Measurements from ENCODE around the gene RPL3. TPM values are rescaled to one million over a fixed set of nuclear protein-coding genes. Genes with fewer than 3 reads are reported as not detected.

Gene RPL3
- total and polyA plus RNA-seq, 8 donors: 1,199 to 2,659 (median 1,706) TPM

DNA sequence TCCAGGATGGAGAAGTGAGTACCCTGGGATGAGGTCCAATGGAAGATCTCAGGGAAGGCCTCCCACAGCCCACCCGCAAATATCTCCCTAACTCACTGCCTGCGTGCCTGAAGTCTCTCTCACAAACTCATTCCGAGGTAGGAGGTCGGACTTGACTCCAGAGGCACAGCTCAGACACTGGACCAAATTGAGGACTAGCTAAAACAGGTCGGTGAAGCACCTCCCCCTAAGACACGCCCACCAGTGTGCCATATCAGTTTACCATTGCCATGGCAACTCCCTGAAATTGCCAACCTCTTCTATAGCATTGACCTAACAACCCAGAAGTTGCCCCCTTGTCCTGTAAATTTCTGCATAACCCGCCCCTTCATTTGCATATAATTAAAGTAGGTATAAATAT, 17.5 kb downstream of the RPL3 start:
- intact Hi-C loops (cut with DNase I): loop anchor here in 2 of 3 donors (10.0 kb wide), 2 partner anchors 57 to 127 kb away; partner anchors contain the start of gene PDGFB (in 1 of the 2)
- no peak for DNase-seq

DNA sequence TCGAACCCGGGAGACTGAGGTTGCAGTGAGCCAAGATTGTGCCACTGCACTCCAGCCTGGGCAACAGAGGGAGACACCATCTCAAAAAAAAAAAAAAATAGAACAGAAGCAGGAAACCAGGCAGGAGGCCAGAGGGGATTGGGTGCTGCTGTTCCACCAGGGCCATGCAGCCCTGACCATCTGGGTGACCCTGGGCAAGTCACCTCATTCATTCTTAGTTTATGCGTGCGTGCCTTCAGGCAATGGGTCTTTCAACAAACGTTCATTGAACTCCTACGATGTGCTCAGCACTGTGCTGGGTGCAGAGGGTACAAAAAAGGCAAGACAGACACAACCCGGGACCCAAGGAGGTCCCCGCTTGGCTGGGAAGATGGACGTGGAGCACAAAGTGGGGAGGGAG, 18.3 kb downstream of the RPL3 start:
- 79 to 86% methylated on average over 9 of the region's 9 CpGs for WGBS, 2 donors
- TF ChIP-seq, protein P1, sequence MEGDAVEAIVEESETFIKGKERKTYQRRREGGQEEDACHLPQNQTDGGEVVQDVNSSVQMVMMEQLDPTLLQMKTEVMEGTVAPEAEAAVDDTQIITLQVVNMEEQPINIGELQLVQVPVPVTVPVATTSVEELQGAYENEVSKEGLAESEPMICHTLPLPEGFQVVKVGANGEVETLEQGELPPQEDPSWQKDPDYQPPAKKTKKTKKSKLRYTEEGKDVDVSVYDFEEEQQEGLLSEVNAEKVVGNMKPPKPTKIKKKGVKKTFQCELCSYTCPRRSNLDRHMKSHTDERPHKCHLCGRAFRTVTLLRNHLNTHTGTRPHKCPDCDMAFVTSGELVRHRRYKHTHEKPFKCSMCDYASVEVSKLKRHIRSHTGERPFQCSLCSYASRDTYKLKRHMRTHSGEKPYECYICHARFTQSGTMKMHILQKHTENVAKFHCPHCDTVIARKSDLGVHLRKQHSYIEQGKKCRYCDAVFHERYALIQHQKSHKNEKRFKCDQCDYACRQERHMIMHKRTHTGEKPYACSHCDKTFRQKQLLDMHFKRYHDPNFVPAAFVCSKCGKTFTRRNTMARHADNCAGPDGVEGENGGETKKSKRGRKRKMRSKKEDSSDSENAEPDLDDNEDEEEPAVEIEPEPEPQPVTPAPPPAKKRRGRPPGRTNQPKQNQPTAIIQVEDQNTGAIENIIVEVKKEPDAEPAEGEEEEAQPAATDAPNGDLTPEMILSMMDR (IDR thresholded peaks at IDR 0.05): no peak
- ATAC-seq (no peak), FAIRE-seq (no peak), DNase-seq (no peak)
- no peaks in the 10 kb centered on the region for H3K27me3 ChIP-seq
- intact Hi-C loops (cut with DNase I): loop anchor here in 2 of 3 donors (10.0 kb wide), 2 partner anchors 56 to 126 kb away; partner anchors contain the start of gene PDGFB (in 1 of the 2)
- no peak overlapping the region for H3K4me3 ChIP-seq
- H3K27ac ChIP-seq: no peak overlapping the region
- no peaks in the 10 kb centered on the region for H3K36me3 ChIP-seq
- H3K4me1 ChIP-seq: peaks cover 0 to 10% (median 7%) of the 10 kb centered on the region in 3 donors
- no peaks in the 10 kb centered on the region for H3K9me3 ChIP-seq

More for the DNA sequence above, 17.5 kb downstream of the RPL3 start:
- TF ChIP-seq, protein P1 (IDR thresholded peaks at IDR 0.05): no peak
- FAIRE-seq (no peak), ATAC-seq (no peak)
- WGBS, 2 donors: 58 to 69% methylated on average over 7 of the region's 7 CpGs
- no peak overlapping the region for H3K27ac ChIP-seq
- H3K36me3 ChIP-seq: no peaks in the 10 kb centered on the region
- H3K9me3 ChIP-seq: no peaks in the 10 kb centered on the region
- H3K27me3 ChIP-seq: no peaks in the 10 kb centered on the region
- H3K4me3 ChIP-seq: no peak overlapping the region
- peaks cover 0 to 9% (median 6%) of the 10 kb centered on the region in 3 donors for H3K4me1 ChIP-seq

DNA sequence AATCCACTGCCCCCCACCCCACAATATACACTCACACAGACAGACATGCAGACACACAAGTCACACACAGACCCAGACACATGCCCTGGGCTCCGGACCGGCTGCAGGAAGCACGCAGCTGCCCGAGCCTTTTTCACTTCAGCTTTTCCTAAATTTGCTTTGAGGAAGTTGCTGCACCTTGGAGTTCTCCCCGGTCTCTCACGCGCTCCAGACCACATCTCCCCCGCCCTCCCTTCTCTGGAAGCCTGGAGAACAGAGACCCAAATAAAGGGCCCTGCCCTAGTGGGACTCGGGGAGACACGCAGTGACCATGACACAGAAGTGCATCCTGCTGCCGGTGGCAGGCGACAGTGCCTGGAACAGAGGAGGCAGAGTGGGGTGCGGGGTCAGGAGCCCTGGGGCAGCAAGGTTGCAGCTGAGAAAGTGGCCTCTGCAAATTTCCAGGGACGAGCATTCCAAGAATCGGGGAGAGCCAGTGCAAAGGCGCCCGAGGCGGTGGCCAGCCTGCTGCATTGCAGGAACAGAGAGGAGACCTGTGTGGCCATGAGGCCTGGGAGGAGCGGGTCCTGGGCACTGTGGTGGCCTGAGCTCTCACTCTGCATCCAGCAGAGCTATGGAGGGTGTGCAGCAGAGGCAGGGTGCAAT, 19.1 kb downstream of the RPL3 start:
- Histone ChIP-seq H3K4me1 (peaks cover 4 to 10% (median 7%) of the 10 kb centered on the region in 3 donors), H3K9me3 (no peaks in the 10 kb centered on the region), H3K27me3 (no peaks in the 10 kb centered on the region), H3K4me3 (no peak overlapping the region), H3K36me3 (no peaks in the 10 kb centered on the region), H3K27ac (peak overlapping the region in 1 of 4 donors; percentile 53)
- intact Hi-C loops (cut with DNase I): loop anchor here in 2 of 3 donors (10.0 kb wide), 2 partner anchors 56 to 126 kb away; partner anchors contain the start of gene PDGFB (in 1 of the 2)
- peak in 1 of 6 donors; percentile 51 for DNase-seq
- no peak for FAIRE-seq
- TF ChIP-seq, protein P1 (IDR thresholded peaks at IDR 0.05): no peak
- 62 to 68% methylated on average over 19 of the region's 19 CpGs for WGBS, 2 donors
- ATAC-seq: peak in 3 of 4 donors; percentile 2 to 46 (median 45)

DNA sequence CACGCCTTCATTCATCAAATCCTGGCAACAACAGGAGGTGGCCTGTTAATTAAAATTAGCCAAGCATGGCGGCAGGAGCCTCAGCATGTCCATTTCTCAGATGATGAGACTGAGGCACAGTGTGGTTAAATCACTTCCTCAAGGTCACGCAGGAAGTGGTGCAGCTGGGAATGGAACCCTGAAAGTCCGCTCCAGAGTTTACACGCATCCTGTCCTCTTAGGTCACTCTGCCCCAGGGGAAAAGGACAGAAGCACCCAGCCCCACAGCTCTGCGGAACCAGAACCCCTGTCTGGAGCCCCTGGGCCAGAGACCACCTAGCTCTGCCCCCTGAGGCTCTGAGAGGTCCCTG, 19.6 kb downstream of the RPL3 start:
- Histone ChIP-seq H3K4me1 (peaks cover 4 to 10% (median 7%) of the 10 kb centered on the region in 3 donors), H3K36me3 (no peaks in the 10 kb centered on the region), H3K27me3 (no peaks in the 10 kb centered on the region), H3K27ac (no peak overlapping the region), H3K4me3 (no peak overlapping the region), H3K9me3 (no peaks in the 10 kb centered on the region)
- 81 to 83% methylated on average over 6 of the region's 6 CpGs for WGBS, 2 donors
- intact Hi-C loops (cut with DNase I): loop anchor here (5.0 to 10.0 kb wide), 3 partner anchors 55 to 125 kb away; partner anchors contain the start of gene PDGFB (in 1 of the 3)
- FAIRE-seq: no peak
- no peak for DNase-seq
- TF ChIP-seq, protein P1 (IDR thresholded peaks at IDR 0.05): no peak
- ATAC-seq: peak in 3 of 4 donors; percentile 3 to 35 (median 22)

All from pancreas (tissue), 10 donors.